Sigmoid colon (tissue), 7 donors: ENCODE results near the gene ALX4. TPM values are rescaled to one million over a fixed set of nuclear protein-coding genes. Genes with fewer than 3 reads are reported as not detected.

Experiments
- DNase-seq: peaks from one replicate; pipeline ENCODE4 v3.0.0-alpha.2; 2019
- H3K27ac ChIP-seq, 4 donors: fragments of 200-600 bp; sonication (generic); one replicate each; pipeline ENCODE4 v1.5.1; 2016 to 2019; ENCODE audit warnings: mild to moderate bottlenecking in 1 of 4
- H3K27me3 ChIP-seq, 3 donors: fragments of 200-600 bp; sonication (generic); one replicate each; pipeline ENCODE4 v1.5.1; 2019; ENCODE audit warnings: mild to moderate bottlenecking in 1 of 3
- H3K36me3 ChIP-seq, 4 donors: fragments of 200-600 bp; sonication (generic); one replicate each; pipeline ENCODE4 v1.5.1; 2016 to 2019
- H3K4me1 ChIP-seq, 4 donors: fragments of 200-600 bp; sonication (generic); one replicate each; pipeline ENCODE4 v1.5.1; 2017 to 2019
- H3K4me3 ChIP-seq, 4 donors: fragments of 200-600 bp; sonication (generic); one replicate each; pipeline ENCODE4 v1.5.1; 2017 to 2019; ENCODE audit warnings: mild to moderate bottlenecking in 2 of 4, moderate library complexity in 1 of 4
- H3K9me3 ChIP-seq, 4 donors: fragments of 200-600 bp in 3 of 4; sonication (generic) in 3 of 4; one replicate each; pipeline versions ENCODE4 v1.5.1 to v1.6.1; 2013 to 2019
- CTCF ChIP-seq, 4 experiments: fragments of 450-650 bp in 3 of 4; fragments of 200-600 bp in 1 of 4; IDR thresholded peaks; one replicate each; pipeline ENCODE4 v1.5.1; 2016 to 2019; ENCODE audit warnings: antibody characterized with exemption in 4 of 4, mild to moderate bottlenecking in 3 of 4, moderate library complexity in 2 of 4
- EP300 ChIP-seq, 4 donors: sonication (generic); formaldehyde crosslinking; IDR thresholded peaks; one replicate each; pipeline ENCODE4 v1.6.1; 2017; ENCODE audit warnings: antibody characterized with exemption in 4 of 4
- POLR2A ChIP-seq, 2 donors: fragments of 450-650 bp; IDR thresholded peaks; one replicate each; pipeline ENCODE4 v1.6.1; 2016; ENCODE audit warnings: antibody characterized with exemption in 2 of 2, mild to moderate bottlenecking in 2 of 2, moderate library complexity in 2 of 2
- POLR2AphosphoS5 ChIP-seq, 4 donors: sonication (generic); formaldehyde crosslinking; IDR thresholded peaks; one replicate each; pipeline ENCODE4 v1.6.1; 2017; ENCODE audit warnings: antibody characterized with exemption in 4 of 4
- WGBS, 2 donors: extraction: QIAGEN DNeasy Blood & Tissue Kit; methylation state at CpG; one replicate each; pipeline ENCODE4 v1.1.7; 2013; 5-methylcytosine and 5-hydroxymethylcytosine counted together
- intact Hi-C: fragments of 100-400 bp; cut with DNase I; formaldehyde crosslinking; loops from one replicate; pipeline ENCODE4 v1.15.1; 2023
- polyA plus RNA-seq, 3 donors: library from polyadenylated mRNA; stranded (reverse); fragments of 200-250 nt; gene quantifications; one replicate each; pipeline ENCODE4 v1.2.3, GENCODE V29; 2013
- total RNA-seq, 4 donors: library from RNA; depleted of rRNA; stranded (reverse); fragments of >200 nt; gene quantifications; one replicate each; pipeline ENCODE4 v1.1.0, GENCODE V29; 2016
- donor health status: healthy with polysubstance abuse.
- donor health status: Bipolar disorder and iron deficiency.
- donor health status: healthy.

The ALX4 gene
- total and polyA plus RNA-seq, 7 donors = not detected

GRCh38 chr11:44356351-44356750, 46.4 kb upstream of the ALX4 start:
- no peak for DNase-seq
- no peaks in the 10 kb centered on the region for H3K9me3 ChIP-seq
- no peaks in the 10 kb centered on the region for H3K27me3 ChIP-seq
- H3K27ac ChIP-seq = no peak overlapping the region
- intact Hi-C loops = no loop called here
- WGBS, 2 donors = 89% methylated on average over 5 of the region's 5 CpGs
- no peaks in the 10 kb centered on the region for H3K36me3 ChIP-seq
- TF ChIP-seq CTCF (IDR thresholded peaks at IDR 0.05) = no peak
- TF ChIP-seq POLR2AphosphoS5 (IDR thresholded peaks at IDR 0.05) = no peak
- no peak for TF ChIP-seq POLR2A (IDR thresholded peaks at IDR 0.05)
- no peak for TF ChIP-seq EP300 (IDR thresholded peaks at IDR 0.05)
- H3K4me3 ChIP-seq = no peak overlapping the region
- H3K4me1 ChIP-seq = no peaks in the 10 kb centered on the region

- WGBS, 2 donors = 55 to 61% methylated on average over 7 of the region's 7 CpGs
Observed at GRCh38 chr11:44351898-44352498, 42.1 kb upstream of the ALX4 start.

GRCh38 chr11:44351006-44351660, 41.2 kb upstream of the ALX4 start:
- Histone ChIP-seq H3K4me1 (no peaks in the 10 kb centered on the region), H3K9me3 (no peaks in the 10 kb centered on the region), H3K4me3 (no peak overlapping the region), H3K27ac (no peak overlapping the region), H3K36me3 (no peaks in the 10 kb centered on the region), H3K27me3 (peaks cover 0 to 1% (median 0%) of the 10 kb centered on the region in 3 donors)
- no peak for DNase-seq
- WGBS, 2 donors = 65 to 79% methylated on average over 9 of the region's 9 CpGs
- TF ChIP-seq CTCF (IDR thresholded peaks at IDR 0.05) = no peak
- no peak for TF ChIP-seq POLR2AphosphoS5 (IDR thresholded peaks at IDR 0.05)
- no peak for TF ChIP-seq POLR2A (IDR thresholded peaks at IDR 0.05)
- no peak for TF ChIP-seq EP300 (IDR thresholded peaks at IDR 0.05)
- intact Hi-C loops = no loop called here

More at GRCh38 chr11:44351898-44352498, 42.1 kb upstream of the ALX4 start:
- Histone ChIP-seq H3K4me1 (no peaks in the 10 kb centered on the region), H3K36me3 (no peaks in the 10 kb centered on the region), H3K27me3 (no peaks in the 10 kb centered on the region), H3K9me3 (no peaks in the 10 kb centered on the region), H3K27ac (no peak overlapping the region), H3K4me3 (no peak overlapping the region)
- DNase-seq = no peak
- TF ChIP-seq POLR2A (IDR thresholded peaks at IDR 0.05) (no peak), EP300 (IDR thresholded peaks at IDR 0.05) (no peak), CTCF (IDR thresholded peaks at IDR 0.05) (no peak), POLR2AphosphoS5 (IDR thresholded peaks at IDR 0.05) (no peak)
- intact Hi-C loops = no loop called here

GRCh38 chr11:44349328-44349727, 39.4 kb upstream of the ALX4 start:
- H3K4me1 ChIP-seq = no peaks in the 10 kb centered on the region
- TF ChIP-seq CTCF (IDR thresholded peaks at IDR 0.05) = no peak
- TF ChIP-seq POLR2A (IDR thresholded peaks at IDR 0.05) = no peak
- TF ChIP-seq EP300 (IDR thresholded peaks at IDR 0.05) = no peak
- TF ChIP-seq POLR2AphosphoS5 (IDR thresholded peaks at IDR 0.05) = no peak
- WGBS, 2 donors = 54 to 74% methylated on average over 3 of the region's 3 CpGs
- no peak overlapping the region for H3K27ac ChIP-seq
- H3K9me3 ChIP-seq = no peaks in the 10 kb centered on the region
- H3K36me3 ChIP-seq = no peaks in the 10 kb centered on the region
- H3K4me3 ChIP-seq = no peak overlapping the region
- DNase-seq = no peak
- peaks cover 0 to 3% (median 0%) of the 10 kb centered on the region in 3 donors for H3K27me3 ChIP-seq
- intact Hi-C loops = no loop called here
